Muscle of back (tissue), 11 donors: Measurements from ENCODE around the gene KCNMA1. TPM values are rescaled to one million over a fixed set of nuclear protein-coding genes. Genes with fewer than 3 reads are reported as not detected.
A peak's percentile ranks its signal among the peaks of the same experiment; 100 is the strongest.

ENCODE experiments used
- DNase-seq, 3 donors: peaks; one replicate each; pipeline versions ENCODE4 v3.0.0 to v3.0.0-alpha.2; 2013
- polyA plus RNA-seq, 10 donors: library from polyadenylated mRNA; unstranded; fragments of 120-200 nt; gene quantifications; one replicate each; pipeline ENCODE4 v1.2.1, GENCODE V29; 2013; ENCODE audit not compliant: insufficient read length in 10 of 10

KCNMA1 gene
- polyA plus RNA-seq, 10 donors, result 13.8 to 20.5 (median 16.2) TPM

GRCh38 chr10:77308084-77308732 lies 329.4 kb downstream of the KCNMA1 start:
- no peak for DNase-seq

- DNase-seq, result no peak
Measured at GRCh38 chr10:77306666-77307065, 330.9 kb downstream of the KCNMA1 start.

GRCh38 chr10:77305650-77306632 lies 331.7 kb downstream of the KCNMA1 start:
- DNase-seq, result peak in 1 of 3 donors; percentile 30

- no peak for DNase-seq
Measured at GRCh38 chr10:77304192-77304591, 333.4 kb downstream of the KCNMA1 start.

- DNase-seq, result peak in 1 of 3 donors; percentile 65
Measured at GRCh38 chr10:77301305-77301730, 336.3 kb downstream of the KCNMA1 start.

GRCh38 chr10:77300682-77301302 lies 336.8 kb downstream of the KCNMA1 start:
- no peak for DNase-seq

- peak in 2 of 3 donors; percentile 61 to 76 for DNase-seq
Measured at GRCh38 chr10:77299320-77299719, 338.3 kb downstream of the KCNMA1 start.

- DNase-seq, result peak in 1 of 3 donors; percentile 58
Measured at GRCh38 chr10:77297393-77297739, 340.2 kb downstream of the KCNMA1 start.

- no peak for DNase-seq
Measured at GRCh38 chr10:77296534-77297392, 340.8 kb downstream of the KCNMA1 start.

- DNase-seq, result no peak
Measured at GRCh38 chr10:77293773-77294172, 343.8 kb downstream of the KCNMA1 start.

GRCh38 chr10:77293347-77293746 lies 344.3 kb downstream of the KCNMA1 start:
- DNase-seq, result no peak

- no peak for DNase-seq
Measured at GRCh38 chr10:77291596-77292505, 345.8 kb downstream of the KCNMA1 start.

GRCh38 chr10:77290528-77291155 lies 347.0 kb downstream of the KCNMA1 start:
- DNase-seq, result peak in 2 of 3 donors; percentile 37 to 96

- DNase-seq, result no peak
Measured at GRCh38 chr10:77289790-77290189, 347.8 kb downstream of the KCNMA1 start.

- DNase-seq, result no peak
Measured at GRCh38 chr10:77289027-77289501, 348.5 kb downstream of the KCNMA1 start.

- no peak for DNase-seq
Measured at GRCh38 chr10:77287647-77288120, 349.9 kb downstream of the KCNMA1 start.

GRCh38 chr10:77286531-77287508 lies 350.8 kb downstream of the KCNMA1 start:
- DNase-seq, result no peak

- DNase-seq, result no peak
Measured at GRCh38 chr10:77285529-77286182, 352.0 kb downstream of the KCNMA1 start.
